Activated CD4-positive, CD25-positive, alpha-beta regulatory T cell (primary cell): ENCODE results near the gene WDR1.
"Not testable (repeated sequence)": the region's sequence is repeated elsewhere in the genome, so short reads cannot be mapped to it uniquely, and the experiment has no call there.

Experiments
- DNase-seq, 4 experiments: peaks; one replicate each; lab custom pipeline; 2025; lab: John Stamatoyannopoulos, UW

The WDR1 gene

DNA sequence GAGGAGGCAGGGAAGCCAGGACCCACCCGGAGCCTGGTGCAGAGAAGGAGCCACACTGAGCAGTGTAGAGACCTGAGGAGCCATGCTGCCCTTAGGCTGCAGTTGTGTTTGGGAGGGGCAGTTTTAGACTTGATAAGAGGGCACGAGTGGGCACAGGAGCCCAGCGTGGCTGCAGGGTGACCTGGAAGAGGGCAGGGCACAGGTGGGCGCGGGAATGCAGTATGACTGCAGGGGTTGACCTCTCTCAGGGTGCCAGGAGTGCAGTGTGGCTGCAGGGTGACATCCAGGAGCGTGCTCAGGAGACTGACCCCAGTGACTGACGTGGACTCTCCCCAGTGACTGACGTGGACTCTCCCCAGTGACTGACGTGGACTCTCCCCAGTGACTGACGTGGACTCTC is 14.6 kb upstream of the WDR1 start:
- DNase-seq = no peak

GRCh38 chr4:10130178-10130888 is 13.7 kb upstream of the WDR1 start:
- no peak for DNase-seq

DNA sequence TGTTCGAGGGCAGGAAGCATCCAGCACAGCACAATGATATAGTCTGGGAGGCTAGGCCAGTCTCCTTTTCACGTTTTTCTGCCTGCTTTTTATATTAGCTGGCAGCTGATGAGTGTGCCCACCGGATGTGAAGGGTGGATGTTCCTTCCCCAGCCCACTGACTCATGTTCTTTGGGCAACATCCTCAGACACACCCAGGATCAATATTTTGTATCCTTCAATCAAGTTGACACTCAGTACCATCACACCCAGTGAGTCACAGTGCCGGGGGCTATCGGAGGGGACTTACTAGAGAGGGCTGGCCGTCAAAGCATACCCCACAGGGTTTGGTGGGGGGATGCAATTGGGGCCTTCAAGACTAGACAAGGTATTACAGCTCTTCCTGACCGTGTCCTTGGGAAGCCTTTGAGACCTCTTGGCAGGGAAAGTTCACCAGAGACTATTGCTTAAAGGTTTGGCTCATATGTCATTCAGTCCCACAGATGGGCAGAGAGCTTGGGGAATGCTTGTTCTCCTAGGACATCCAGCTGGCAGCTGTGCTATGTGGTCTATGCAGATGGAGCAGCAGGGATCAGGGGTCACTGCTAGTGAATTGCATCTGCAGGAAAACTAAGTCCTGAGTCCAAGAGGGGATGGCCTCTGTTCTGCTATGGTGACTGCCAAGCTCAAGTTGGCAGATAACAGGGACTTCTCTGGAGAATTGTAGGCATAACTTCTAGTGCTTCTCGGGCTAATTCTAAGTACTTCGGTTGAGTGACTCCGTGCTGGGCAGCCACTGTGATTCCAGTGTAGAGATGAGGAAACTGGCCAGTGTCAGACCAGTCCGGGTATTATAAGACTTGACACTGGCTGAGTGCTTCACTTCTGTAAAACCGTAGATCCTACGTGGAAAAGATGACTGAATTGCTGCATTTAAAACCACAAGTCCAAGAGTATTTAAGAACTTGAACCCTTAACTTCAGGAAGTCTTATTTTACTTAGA is 12.9 kb upstream of the WDR1 start:
- DNase-seq = no peak

DNA sequence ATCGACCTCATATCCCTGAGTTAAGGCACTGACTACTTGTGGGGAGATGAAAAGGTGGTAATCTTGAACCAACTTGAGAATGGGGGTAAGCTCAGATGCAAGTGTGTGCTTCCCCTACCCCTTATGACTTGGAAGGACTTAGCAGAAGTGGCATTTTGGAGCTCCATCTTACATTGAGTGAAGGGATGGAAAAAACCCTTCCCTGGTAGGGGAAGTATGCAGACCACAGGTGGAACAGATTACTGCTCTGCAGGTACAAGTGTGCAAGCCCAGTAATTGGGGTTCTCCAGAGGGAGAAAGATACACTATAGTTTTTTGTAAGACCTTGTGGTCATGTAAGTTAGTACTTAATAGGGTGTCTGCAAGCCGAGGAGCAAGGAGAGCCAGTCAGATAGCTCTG is 12.2 kb upstream of the WDR1 start:
- no peak for DNase-seq

DNA sequence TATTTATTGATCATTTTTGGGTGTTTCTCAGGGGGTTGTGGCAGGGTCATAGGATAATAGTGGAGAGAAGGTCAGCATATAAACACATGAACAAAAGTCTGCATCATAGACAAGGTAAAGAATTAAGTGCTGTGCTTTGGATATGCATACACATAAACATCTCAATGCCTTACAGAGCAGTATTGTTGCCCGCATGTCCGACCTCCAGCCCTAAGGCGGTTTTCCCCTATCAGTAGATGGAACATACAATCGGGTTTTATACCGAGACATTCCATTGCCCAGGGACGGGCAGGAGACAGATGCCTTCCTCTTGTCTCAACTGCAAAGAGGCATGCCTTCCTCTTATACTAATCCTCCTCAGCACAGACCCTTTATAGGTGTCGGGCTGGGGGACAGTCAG is 10.9 kb upstream of the WDR1 start:
- DNase-seq = not testable (repeated sequence)

DNA sequence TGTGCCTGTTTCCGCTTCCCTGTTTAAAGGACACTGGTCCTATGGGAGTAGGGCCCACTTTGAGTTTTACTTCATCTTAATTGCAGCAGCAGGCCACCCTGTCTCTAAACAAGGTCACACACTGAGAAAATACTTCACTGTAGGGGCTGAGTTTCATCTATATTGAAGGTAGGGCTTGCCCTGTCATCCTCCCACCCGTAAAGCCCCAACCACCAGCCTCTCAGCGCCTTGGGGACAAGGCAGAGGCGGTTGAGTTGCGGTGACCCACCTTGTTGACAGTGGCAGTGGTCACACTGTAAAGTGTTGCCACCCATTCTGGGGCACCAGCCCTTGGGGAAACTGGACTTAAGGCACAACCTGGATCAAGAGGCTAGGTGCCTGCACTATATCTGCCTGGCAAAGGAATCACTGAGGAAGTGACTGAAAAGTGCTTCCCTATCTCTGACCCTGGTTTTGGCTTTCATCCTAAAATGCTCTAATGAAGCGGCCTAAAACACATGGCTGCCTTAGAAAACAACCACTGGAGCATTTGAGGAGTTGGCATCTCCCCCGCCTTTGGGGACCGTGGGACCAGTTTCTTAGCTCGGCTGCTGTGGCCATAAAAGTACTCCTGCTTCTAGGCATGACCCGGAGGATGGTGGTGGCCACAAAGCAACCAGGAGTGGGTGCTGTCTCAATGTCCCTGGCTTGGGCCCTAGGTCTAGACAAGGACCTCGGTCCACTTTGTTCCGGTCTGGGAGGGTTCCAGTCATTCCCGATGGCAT is 7.8 kb upstream of the WDR1 start:
- no peak for DNase-seq

GRCh38 chr4:10123227-10124101 is 6.9 kb upstream of the WDR1 start:
- DNase-seq = no peak

DNA sequence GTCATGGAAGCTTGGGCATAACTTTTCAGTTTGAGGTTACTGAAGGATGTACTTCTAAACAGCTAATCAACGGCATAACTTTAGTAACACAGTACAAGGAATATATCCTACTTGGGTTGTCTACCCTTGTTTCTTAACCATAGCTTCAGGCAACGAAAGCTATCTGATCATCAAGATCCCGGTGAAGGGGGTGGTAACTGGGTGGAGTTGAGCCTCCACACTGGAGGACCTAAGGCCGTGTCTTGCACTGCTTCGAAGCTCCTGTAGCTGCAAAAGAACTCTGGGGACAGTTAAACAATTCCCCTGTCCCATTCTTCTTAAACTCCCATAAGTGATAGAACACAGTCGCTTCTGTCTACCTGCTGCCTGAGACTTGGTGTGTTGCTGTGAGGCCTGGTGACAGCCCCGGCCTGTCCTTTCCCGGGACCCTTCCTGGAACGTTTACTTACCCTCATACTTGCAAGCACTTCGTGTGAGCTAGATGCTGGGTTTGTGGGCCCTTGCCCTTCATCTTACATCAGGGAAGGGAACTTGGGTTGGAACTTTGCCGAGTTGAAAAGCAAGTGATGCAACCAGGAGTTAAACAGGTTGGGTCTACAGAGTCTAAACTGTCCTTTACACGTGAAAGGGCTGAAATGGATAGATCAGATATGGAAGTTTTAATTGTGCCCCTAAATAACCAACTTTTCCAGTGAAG is 5.8 kb upstream of the WDR1 start:
- DNase-seq = no peak

DNA sequence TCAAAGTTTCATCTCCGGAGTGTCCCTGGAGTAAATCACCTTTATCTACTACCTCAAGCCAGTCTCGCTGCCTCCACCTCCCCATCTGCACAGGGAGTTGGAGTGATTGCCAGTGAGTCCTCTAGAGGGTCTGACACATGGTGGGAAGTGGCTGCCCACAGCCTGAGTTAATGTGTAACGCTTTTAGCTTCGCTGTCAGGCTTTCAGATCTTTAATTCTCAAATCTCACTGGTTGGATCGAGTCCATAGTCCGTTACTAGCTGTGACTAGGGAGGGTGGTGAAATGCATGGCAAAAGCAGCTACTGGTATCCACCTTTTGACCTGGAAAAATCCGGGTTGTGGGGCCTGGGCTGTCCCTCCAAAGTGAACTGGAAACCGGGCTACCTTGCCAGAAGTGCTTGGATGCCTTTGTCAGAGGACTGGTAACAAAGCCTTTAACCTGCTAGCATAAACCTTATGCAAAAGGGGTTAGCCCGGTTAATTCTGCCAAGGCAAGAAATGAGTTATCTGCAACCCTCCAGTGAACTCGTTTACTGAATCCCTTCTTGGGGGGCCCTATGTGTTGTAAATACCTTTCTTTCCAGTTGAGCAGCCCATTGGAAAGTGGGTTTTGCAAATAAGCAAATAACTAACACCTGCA is 5.1 kb upstream of the WDR1 start:
- no peak for DNase-seq

- no peak for DNase-seq
Observed at GRCh38 chr4:10120943-10121567, 4.5 kb upstream of the WDR1 start.

GRCh38 chr4:10119773-10120172 is 3.2 kb upstream of the WDR1 start:
- no peak for DNase-seq

DNA sequence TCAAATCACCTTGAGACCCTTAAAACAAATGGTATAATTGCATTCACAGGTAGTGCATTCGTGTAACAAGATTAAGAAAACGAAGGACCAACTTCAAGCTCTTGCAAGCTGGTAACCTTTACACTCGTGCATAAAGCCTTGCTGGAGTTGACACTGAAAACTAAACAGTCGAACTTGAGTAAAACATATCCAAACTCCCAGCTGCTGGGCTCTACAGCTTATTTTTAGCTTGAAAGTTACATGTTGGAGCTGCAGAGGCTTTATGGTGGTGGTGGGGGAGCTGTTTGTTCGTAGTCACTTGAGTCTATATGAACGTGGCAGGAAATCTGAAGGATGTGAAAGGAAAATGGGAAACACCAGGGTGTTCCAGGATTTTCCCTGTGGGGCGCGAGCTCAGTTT is 2.7 kb upstream of the WDR1 start:
- no peak for DNase-seq

DNA sequence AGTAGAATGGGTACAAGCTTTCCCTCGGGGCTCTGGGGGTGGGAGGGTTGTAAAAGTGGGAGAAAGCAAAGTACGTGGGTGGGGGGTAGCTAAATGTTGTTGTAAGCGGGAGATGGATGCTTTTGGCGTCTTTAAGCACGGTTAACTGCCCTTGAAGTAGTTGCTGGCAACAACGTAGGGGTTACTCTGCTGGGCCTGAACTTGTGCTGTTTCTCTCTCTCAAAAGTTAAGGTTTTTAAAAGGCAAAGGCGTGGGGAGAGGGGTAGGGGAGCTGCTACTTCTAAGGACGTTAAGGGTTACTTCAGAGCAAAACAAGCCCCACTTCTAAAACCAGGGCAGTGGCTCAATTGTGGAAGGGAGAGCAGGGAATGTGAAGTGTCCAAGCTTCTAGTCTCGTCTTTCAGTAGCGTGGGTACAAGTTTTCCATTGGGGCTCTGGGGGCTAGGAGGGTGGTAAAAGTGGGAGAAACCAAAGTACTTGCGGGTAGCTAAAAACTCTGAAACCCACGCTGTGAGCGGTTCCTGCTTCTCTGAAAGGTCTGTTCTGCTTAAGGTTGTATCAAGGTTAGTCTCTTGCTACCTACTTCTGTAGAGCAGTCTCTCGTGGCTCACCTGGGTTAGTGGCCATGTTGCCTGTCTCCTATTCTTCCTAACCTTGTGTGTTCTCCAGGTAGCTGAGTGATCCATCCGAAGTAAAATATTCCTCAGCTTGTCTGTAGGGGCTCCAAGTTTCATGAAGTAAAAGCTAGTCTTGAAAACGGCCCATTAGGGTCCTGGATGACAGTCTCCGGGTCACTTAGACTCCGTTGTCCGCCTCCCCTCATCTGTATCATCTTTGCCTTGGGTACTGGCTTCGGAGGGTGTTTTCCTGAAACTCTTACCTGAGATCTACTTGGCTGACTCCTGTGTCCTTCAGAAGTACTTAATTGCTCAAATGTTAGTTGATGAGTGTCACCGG is 1.7 kb upstream of the WDR1 start:
- DNase-seq = no peak

- DNase-seq = no peak
Observed at GRCh38 chr4:10117359-10118047, 904 bp upstream of the WDR1 start.

- peak; percentile 47 to 53 (median 48) for DNase-seq
Observed at GRCh38 chr4:10115797-10116568, 616 bp downstream of the WDR1 start.

DNA sequence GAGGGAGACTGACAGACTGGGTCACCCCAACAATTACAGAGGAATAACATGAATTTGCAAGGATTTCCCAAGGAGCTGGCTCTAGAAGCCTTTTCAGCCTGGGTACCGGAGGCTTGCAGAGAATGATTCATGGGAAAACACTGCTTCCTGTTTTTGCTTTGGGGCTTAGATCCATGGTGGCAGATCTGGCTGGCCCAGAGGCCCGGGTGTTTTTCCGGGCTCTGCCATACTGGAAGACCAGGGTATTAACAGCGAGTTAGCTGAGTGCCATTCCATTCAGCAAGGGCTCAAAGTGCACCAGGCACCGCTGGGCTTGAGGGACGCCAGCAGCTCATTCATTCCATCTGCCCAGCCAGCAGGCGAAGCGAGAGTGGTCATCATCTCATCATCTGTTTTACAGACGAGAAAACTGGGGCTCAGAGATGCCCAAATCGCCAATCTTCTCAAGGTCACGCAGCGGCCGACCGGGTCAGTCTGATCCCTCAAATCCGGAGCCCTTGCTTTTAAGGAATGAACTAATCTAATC is 1.3 kb downstream of the WDR1 start:
- DNase-seq = no peak

GRCh38 chr4:10114607-10115006 is 2.0 kb downstream of the WDR1 start:
- no peak for DNase-seq
